GM21576 (cell line): Measurements from ENCODE around the gene SETSIP.
"Not testable (repeated sequence)": the region's sequence is repeated elsewhere in the genome, so short reads cannot be mapped to it uniquely, and the experiment has no call there.

ENCODE experiments used
- ATAC-seq: cut with Tn5 transposase; IDR thresholded peaks from one replicate; pipeline ENCODE4 v1.9.1; 2021; ENCODE audit warnings: mild to moderate bottlenecking, moderate library complexity; ENCODE audit not compliant: unreplicated experiment

The SETSIP gene

DNA sequence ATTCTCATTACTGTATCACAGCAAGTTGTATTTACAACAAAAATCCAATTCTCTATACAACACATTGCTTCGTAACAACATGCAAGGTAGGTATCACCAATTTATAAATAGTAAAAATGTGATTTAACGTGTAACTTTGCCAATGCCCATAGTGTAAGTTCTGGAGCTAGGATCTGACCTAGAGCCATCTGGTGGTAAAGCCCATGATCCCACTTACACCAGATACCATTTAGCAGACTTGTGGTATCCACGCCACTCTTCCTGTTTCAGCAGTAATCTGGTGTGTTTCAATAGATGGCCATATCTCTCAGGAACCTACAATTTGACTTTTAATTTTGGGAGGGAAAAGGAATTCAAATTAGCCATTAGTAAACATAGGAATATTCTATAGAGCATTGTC lies 10.2 kb downstream of the SETSIP start:
- no peak for ATAC-seq

DNA sequence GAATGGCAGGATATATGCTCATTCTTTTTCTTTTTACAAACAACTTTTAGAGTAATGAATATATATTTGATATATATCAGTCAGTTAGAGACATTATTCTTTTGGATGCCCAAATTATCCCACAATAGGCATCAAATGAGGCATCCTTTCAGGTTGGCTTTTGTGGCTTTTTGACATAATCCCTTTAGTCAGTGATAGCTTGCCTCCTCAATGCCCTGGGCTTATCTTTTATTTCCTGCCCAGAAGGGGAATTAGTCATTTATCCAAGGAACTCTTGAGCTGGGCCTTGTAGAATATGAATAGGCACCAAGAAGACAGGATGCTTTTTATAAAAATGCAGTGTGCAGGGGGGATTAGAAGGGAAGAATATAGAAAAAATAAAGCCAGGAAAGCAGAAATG lies 23.3 kb downstream of the SETSIP start:
- no peak for ATAC-seq

DNA sequence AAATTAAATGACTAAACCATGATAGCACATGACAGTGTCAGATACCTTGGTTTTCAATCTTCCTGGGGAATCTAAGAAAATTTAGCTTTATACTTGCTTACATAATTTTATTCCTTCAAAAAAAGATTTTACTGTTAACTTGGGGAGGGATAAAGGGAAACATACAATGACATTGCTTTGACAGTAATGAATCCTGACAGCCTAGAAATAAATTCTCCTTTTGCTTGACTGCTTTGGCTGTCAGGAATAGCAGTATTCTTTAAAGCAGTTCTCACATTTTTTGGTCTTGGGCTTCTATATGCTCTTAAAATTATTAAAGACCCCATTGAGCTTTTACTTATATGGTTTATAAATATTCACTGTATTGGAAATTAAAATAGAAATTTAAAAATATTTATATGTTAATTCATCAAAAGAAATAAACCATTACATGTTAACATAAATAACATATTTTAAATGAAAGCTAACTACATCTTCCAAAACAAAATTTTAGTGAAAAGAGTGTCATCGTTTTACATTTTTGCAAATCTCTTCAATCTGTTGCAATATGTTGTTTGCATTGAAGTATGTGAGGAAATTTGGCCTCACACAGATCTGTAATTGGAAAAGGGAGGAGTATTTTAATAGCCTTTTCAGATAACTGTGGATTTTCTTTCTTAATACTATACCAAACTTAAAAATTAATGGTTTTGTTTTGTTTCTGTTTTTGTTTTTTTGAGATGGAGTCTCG lies 29.3 kb downstream of the SETSIP start:
- ATAC-seq = no peak

DNA sequence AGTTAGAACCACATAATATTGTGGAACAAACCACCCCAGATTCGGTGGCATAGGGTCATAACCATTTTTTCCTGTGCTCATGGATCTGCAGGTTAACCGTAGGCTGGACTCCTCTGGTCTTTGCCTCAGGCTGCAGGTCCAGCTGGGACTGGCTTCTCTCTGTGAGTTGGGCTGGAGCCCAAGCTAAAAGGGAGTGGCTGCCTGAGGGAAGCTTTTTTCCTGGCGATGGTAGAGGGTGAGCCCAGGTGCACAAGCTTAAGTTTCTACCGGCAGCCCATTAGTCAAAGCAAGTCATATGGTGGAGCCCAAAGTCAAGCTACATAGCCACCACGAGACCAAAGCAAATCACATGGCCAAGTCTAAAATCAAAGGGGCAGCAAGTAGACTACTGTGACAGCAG lies 31.6 kb downstream of the SETSIP start:
- ATAC-seq = no peak

DNA sequence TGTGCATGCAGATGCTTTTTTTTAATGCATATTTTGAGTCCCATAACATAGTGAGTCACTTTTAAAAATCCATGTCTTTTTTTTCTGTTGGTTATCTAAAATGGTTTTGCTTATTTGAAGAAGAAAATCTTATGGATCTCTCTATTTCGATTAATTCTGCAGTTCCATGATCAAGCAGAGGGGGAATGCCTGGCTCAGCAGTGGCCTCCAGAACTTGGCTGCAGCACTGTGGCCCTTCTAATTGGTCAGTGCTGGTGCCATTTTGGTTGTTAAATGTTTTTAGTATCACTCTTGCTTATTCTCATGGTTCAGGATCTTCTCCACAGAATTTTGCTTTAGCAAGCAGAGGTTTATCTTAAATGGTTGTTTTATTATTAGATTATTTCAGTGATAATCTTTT lies 34.2 kb downstream of the SETSIP start:
- ATAC-seq = no peak

DNA sequence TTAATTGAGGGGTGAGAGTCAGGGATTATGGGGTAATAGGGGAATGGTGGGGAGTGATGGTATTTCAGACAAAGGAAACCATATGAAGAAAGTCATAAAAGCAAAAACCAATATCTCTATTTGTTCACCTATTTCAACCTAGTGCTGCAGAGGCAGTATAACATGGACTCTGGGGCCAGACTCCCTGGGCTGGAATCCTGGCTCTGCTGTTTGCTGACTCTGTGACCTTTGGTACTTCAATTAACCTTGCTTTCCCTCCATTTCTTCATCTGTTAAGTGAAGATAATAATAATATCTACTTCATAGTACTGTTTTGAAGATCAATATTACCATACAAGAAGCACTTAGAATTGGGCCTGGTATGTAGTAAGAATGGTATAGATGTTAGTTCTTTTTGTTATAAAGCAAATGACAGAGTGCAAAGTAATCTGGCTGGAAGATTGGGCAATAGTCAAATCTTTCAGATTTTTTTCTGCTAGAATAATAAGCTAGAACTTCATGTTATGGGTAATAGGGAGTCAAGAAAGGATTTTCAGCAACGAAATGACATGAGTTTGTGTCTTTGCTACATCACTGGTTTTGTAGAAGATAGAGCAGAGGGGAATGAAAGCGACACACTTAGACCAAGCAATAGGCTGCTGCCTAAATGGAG lies 36.4 kb downstream of the SETSIP start:
- no peak for ATAC-seq

DNA sequence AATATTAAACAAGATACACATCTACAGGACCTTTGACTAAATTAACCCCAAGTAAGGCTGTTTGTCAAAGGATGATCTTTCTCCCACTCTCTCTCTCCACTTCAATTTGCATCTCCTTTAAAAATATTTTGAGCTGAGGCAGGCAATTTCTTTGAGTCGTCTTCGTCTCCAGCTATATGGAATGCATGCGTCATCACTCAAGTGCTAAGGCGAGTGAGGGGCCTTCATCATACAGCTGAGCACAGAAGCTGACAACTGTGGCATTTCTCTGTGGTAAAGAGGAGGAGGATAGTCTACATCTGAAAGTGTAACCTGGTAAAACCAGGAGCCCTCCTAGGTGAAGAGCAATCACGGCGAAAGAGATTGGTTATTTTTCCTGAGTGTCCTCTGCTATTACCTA lies 37.8 kb downstream of the SETSIP start:
- ATAC-seq = no peak

DNA sequence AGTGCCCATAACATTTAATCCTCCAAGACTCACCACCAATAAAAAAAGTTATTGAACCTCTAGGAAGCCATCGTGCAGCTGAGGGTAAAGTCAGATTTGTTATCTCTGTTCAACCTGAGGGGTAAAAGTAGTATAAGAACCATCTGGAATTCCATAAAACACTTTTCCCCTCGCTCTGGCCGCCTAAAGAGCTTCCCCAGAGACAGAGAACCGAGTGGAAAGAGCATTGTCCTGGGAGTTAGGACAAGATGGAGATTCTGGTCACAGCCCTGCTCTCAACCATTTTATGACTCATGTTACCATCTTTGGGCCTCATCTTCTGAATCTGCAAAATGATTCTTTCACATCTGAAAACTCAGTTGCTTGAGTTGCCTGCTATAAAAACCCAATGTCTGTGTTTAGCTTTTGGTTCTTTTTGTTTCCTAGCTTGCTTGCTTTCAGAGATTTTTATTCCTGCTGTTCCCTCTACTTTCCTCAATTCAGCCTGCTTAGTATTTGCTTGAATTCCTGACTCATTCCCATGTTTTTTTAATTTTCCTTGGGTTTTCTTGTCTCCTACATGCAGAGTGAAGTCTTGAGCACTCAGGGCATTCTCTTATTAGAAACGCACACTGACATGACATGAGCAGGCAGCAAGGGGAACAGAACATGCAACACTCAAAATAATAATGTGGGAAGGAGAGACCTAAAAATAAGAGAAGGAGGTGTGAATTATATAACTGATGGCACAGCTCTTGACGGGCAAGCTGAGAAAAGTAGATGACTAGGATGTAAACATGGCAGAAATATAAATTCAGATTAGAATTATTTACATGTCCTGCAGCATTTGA lies 43.7 kb downstream of the SETSIP start:
- ATAC-seq = no peak

DNA sequence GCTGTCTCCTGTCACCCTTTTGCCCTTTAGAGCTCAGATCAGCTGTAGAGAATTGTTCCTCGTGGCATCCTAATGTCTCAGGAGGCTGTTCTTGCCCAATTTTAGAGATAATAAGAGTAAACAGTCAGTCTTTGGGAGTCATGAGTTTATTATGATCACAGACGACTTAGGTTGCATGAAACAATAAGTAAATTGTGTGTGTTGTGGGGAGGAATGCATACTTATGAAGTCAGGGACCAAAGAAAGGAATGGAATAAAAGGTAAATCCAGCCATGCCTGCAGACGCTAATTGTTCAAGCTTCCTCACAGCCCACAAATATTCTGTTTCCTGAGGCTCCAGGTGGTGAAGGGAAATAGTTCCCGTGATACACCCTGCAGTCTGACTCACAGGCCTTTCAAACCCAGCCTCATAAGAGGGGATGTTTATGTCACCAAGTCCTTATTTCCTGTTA lies 44.5 kb downstream of the SETSIP start:
- ATAC-seq = no peak

DNA sequence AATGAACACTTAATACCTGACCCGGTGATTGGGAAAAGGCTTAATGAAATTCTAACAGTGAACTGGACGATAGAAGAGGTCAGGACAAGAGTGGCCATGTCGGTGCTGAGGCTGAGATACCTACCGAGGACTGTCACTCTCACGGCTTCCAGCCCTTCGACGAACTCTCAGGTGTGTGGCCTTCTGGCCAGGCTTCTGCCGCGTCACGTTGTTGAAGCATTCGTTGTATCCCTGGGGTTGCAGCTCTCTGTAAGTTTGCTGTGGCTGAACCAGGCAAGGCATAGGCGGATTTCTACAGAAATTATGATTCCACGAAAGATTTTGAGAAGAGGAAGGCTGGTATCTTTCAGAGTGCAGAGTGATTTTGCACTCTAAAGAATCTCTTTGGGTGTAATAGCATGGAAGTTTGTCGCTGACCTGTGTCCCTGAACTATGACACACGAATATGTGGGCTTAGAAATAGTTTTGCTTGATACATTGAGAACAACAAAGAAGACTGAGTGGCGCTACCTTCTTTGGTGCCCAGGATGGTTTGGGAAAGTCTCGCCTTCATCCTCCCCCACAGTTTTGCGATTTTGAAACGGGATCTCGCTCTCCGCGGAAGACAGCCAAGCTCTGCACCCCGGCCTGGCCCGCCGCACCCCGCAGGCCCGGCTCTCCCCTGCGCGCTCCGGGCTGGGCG lies 45.8 kb downstream of the SETSIP start:
- ATAC-seq = no peak

DNA sequence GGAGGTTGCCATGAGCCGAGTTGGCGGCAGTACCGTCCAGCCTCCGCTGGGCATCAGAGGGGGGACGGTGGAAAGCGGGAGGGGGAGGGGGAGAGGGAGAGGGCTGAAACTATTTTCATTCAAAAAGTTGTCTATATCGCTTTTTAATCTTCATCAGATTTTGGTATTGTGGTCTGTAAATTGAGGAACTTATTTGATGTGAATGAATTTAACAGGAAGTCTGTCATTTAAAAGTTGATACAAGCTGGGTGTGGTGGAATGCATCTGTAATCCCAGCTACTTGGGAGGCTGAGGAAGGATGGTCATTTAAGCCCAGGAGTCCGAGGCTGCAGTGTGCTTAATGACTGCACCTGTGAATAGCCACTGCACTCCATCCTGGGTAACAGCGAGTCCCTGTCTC lies 48.4 kb downstream of the SETSIP start:
- no peak for ATAC-seq

DNA sequence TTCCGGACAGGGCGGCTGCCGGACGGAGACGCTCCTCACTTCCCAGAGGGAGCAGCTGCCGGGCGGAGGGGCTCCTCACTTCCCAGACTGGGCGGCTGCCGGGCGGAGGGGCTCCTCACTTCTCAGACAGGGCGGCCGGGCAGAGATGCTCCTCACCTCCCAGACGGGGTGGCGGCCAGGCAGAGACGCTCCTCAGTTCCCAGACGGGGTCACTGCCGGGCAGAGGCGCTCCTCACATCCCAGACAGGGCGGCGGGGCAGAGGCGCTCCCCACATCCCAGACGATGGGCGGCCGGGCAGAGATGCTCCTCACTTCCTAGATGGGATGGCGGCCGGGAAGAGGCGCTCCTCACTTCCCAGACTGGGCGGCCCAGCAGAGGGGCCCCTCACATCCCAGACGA lies 49.2 kb downstream of the SETSIP start:
- not testable (repeated sequence) for ATAC-seq
